EL (cell line): ENCODE measurements around the gene PPP2R2C.

Experiments
- DNase-seq: peaks from one replicate; pipeline ENCODE4 v3.0.0-alpha.2; 2016

Gene PPP2R2C

DNA sequence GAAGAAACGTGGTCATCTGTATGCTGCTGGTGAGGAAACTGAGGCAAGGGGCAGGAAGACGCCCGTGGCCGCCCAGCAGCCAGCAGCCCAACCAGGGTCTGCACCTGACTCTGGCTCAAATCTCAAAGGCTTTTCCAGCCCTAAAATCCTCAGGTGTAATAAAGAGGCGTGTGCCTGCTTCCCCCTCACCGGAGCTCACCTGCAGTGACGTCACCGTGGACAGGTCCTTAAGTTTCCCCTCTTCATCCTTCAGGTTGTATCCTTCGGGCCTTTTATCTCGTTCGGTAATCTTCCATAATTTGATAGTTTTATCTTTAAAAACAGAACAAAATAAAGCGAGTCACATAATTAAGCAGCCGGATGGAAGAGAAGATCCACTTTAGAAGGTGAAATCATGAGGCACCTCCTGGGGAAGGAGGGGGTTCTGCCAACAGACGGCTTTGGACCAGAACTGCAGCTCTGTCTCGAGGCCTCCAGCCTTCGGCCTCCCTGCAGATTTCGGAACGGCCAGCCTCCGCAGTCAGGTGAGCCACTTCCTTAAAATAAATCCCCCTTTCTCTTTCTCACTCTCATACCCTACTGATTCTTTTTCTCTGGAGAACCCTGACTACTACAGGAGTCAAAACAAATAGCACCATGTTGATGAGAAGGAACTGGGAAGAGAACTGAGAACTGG, 96.7 kb downstream of the PPP2R2C start:
- no peak for DNase-seq

DNA sequence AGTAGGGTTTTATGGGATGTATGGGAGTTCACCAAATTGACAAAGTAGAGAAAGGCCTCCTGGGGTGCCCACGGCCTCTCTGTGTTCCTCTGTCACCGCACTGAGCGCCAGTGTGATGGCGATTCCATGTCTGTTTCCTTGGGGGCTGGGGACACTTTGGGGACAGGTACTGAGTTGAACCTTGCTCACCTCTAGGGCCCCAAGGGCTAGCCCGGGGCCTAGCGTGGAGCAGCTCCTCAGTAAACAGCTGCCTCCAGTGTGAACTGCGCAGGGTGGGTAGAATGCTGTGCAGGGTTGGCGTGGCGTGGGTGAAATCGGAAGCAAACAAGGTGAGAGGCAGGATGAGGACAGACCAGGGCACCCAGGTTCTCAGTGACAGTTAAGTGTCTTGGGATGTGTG, 97.8 kb downstream of the PPP2R2C start:
- no peak for DNase-seq

DNA sequence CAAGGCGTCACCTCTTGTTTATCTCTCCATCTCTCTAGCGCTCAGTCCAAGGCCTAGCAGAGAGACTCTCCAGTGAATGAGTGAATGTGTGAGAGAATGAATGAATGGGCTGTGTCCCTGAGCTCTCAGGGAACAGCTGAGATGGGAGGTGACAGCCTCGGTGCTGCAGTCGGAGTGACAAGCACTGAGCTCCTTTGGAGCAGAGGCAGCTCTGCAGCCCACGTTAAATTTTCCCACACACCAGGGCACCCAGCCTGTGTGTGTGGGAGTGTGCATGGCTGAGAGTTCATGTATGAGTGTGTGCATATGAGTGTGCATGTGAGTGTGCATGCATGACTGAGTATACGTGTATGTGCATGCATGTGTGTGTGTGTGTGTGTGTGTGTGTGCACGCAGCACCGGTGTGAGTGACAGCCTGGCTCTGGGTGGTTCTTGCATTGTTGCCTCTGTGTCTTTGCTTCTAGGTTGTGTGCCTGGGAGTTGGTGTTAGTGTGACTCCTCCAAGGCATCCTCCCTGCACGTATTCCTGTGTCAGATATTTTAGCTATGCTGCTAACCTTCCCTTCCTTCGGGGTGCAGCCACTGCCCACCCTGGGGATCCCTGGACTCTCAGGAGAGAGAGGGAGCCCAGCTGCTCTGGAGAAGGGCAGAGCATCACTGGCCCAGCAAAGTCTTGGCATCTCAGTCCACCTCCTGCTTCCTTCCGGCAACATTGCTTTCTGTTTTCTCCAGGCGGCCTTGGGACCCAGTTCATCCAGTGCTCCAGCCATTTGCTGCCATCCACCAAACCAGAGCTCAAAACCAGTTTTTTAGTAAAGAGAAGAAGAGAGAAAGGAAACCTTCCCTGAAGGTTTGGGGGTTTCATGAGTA, 98.6 kb downstream of the PPP2R2C start:
- DNase-seq: no peak

DNA sequence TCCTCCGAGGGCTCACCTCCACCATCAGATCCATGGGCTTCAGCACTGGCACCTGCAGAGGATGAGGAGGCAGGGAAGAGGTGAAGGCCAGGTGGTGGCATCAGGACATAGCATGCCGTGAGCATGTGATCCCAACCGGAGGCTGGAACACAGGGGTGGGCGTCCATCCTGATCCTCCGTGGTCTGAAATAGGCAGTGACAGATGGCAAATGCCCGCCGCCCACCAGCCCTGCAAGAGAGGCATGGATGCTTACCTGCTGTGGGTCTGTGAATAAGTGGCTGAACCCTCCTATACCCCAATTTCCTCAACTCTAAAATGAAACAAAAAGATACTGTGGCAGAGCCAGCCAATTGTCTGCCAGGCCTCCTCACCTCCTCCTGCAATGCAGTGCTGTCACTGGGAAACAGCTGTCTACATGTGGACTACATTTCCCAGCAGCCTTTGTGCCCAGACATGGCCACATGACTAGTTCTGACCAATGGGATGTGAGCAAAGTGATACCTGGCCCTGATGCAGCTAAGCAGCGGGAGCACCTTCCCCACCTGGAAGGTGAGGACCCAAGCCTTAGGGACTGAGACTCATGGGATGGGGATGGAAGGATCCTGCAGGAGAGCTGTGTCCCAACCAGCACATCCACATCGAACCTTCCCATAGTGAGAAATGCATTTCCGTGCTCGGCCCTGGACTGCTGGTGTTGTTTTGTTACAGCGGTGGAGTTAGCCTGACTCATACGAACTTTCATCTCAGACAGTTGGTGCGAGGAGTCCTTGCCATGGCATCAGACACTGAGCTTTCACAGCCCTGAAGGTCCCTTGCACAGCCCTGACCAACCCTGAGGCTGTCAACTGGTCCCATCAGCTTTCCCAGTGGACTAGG, 99.5 kb downstream of the PPP2R2C start:
- DNase-seq: peak; percentile 26

DNA sequence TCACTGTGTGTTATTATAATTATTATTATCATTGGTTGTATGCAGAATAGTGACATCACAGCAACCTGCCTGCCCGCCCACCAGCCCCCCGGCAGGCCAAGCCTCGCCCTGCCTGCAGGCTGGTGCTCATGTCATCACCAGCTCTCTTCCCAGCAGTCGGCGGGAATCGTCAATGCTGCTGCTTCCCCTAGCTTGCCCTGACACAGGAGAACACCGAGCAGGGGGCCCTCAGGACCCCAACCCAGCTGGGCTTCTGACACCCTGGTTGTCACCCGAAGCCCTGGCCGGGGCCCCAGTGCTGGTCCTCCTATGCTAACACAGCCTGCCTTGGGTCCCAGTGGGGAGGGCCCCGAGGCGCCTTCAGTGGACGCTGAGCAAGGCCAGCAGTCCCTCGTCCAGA, 100.6 kb downstream of the PPP2R2C start:
- DNase-seq: no peak

DNA sequence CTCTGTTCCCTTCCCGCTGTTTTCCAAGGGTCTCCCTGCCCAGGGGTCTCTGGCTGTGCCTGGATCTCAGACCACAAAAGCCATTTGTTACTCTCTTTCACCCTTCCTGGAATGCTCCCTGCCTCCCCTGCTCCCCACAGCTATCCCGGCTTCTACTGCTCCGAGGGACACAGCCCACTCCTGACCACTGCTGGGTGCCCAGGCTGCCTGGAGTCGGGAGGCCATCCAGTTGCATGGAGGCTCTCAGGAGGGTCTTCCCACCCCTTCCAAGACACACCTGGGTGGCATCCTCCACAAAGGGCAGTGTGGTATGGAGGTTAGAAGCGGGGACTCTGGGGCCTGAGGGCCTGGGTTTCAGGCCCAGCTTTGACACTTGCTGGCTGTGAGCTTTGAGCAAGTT, 101.1 kb downstream of the PPP2R2C start:
- DNase-seq: no peak

DNA sequence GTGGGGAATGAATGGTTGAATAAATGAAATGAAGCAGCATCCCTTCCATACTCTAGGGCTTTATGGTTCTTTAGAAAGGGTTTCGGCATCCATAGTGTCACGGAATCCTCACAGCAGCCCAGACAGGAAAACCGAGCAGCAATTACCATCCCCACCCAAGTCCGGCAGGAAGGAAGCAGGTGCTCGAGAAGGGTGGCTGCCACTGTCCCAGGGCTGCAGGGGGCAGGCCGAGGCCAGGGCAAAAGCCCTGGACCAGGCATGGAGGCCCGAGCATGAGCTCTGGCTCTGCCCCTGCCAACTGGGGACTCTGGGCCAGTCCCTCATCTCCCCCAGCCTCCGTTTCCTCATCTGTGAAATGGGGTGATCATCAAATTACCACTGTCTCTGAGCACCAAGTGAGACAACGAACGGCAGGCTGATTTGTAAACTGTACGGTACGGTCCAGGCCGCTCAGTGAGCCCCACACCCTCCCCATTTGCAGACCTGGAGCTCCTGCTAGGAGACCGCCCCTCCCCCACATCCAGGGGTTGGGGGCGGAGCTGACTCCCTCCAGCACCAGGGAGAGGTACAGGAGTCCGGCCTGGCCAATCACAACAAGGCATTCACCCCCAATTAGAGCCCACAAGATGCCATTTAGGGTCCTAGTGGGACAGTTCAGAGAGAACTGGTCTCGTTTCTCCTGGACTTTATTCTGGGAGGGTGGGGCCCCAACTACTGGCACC, 102.3 kb downstream of the PPP2R2C start:
- DNase-seq: no peak

DNA sequence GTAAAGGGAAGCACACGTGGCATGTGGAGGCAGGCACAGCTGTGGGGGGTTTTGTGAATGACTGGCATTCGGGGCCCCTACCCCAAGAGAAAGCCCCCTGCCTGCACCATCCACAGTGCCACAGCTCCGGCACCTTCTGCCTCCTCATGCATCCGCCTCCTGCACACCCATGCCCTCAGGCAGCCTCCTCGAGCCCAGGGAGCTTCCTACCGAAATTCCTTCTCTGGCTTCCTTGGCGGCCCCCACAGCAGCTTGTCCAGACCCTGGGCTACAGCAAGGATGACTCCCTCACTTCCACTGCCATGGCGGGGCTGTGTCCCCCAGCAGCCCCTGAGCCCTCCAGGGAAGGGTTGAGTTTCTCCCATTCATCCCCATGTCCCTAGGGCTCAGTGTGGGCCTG, 102.9 kb downstream of the PPP2R2C start:
- DNase-seq: no peak

DNA sequence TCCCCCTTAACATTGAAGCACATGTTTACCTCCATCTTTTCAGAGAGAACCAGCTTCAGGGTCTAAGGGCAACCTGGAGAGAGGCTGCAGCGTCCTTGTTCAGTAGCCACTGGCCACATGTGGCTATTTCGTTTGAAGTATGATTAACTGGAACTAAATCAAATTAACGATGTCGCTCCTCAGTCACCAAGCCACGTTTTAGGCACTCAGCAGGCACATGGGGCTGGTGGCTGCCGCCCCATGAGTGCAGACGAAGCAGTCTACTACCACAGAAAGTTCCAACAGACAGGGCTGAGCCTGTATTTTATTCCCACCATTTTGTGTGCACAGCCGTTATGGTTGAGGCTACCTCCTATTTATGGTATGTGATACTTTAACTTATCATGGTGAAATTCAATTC, 103.4 kb downstream of the PPP2R2C start:
- DNase-seq: no peak

DNA sequence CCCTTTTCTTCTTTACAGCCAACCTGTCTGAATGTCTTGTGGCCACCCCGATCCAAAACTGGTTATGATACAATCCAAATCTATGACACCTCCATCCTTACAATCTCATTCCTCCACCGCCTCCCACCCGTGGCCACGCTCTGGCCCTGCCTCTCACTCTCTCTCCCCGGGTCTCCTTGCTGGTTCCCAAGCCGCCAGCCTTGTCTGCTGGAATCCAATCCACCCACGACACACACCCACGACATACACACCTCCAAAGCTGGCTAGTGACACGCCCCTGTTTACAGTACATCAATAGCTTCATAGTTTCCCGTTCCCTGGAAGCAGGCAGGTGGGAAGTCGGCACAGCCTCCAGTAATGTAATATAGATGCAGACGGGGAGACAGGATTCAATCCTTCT, 103.8 kb downstream of the PPP2R2C start:
- no peak for DNase-seq

DNA sequence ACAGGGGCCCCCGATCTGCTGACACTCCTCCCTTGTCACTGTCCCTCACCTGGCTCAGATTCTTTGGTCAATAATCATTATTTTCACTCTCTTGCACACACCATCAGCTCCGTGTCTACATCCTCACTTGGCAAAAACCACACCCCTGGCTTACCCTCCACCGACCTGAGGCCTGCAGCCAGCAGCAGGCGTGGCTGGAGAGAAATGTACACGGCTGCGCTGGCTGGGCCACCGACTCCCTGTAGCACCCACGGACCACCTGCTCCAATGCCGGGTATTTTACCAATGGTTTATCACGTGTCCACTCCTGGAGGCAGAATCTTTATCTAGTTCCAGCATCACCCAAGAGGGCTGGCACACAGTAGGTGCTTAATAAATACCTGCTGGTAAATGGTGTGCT, 104.3 kb downstream of the PPP2R2C start:
- no peak for DNase-seq

DNA sequence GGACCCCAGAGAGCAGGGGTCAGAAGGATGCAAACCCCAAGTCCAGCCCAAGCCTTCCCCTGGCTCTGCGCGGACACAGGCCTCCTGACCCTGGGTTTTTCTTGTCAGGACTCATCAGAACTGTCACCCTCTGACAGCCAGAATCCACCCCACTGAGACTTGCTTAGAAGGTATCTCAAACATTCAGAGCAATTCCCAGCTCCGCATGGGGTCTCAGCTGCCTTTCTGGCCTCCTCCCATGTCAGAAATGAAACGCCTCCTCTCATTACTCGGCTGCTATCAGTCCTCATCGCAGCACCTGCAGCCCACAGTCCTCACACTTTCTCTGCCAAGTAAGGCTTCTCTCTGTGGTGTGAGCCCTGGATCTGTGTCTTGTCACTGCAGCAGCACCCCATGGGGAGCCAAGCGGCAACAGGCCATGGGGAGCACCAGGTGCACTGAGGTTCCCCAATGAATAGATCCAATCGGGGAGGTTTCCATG, 105.0 kb downstream of the PPP2R2C start:
- no peak for DNase-seq

DNA sequence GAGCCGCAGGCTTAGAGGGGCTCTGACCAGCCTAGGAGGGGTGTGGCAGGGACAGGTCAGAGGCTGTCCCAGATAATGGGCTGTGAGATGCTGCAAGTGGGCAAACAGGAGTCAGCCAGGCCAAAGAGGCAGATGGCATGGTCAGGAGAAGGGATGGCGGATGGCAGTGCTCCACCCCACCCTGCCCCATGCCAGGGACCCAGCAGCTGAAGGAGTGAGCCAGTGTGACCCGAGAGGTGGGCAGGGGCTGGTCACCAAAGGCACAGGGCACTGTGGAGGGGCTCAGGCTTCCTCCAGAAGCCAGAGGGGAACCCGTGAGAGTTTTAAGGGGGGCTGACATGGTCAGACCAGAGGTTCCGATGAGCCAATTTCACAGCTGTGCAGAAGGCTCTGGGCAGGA, 105.8 kb downstream of the PPP2R2C start:
- no peak for DNase-seq

DNA sequence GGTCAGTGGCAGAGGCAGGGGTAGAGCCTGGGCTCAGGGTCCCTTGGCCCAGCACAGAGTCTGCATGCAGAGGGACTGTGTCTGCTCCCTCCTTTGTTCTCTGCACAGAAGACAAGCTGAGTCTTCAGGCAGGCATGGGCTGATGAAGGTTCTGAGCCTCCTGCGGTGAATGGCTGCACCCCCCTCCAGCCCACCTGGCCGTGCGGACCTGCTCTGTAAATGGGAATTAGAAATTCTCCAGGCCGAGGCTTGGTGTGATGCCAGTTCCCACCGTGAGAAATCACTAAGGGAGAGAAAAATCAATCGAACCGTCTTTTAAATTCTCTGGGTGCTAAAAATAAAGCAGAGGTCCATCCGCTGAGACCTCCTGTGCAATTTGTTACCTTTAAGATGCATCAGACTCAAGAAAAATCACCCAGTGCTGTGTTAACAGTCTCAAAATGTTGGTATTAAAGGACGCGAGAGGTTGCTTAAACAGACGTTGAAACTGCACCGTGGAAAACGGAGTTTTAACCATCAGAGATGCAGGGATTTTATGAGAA, 106.8 kb downstream of the PPP2R2C start:
- DNase-seq: no peak

DNA sequence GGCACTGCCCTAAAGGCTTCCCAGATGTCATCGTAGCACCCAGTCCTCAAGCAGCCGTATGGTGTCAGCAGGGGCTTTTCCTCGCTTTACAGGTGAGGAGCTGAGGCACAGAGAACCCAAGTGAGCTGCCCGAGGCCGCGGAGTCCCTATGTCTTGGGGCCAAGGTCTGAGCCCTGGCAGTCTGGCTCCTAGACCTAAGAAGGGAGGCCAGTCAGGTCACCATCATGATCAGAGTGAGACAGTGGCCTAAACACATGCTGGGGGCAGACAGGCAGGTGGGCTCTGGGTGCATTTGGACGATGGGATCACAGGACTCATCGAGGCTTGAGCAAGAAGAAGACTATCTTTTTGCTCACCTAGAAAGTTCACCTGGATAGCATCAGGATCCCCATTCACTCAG, 107.8 kb downstream of the PPP2R2C start:
- no peak for DNase-seq

DNA sequence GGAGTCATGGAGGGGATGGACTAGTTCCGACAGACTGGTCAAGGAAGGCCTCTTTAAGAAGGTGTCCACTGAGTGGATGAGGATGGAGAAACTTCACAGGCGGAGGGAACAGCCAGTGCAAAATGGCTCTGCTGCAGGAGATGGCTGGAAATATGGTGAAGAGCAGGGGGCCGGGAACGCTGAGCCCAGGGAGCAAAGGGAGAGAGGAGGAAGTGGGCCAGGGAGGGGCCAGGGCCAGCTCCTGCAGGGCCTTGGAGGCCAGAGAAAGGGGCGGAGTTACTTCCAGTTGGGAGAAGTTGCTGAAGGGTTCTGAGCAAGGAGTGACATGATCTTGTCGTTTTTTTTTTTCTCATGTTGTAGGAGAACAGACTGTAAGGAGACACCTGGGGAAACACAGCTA, 108.3 kb downstream of the PPP2R2C start:
- no peak for DNase-seq

DNA sequence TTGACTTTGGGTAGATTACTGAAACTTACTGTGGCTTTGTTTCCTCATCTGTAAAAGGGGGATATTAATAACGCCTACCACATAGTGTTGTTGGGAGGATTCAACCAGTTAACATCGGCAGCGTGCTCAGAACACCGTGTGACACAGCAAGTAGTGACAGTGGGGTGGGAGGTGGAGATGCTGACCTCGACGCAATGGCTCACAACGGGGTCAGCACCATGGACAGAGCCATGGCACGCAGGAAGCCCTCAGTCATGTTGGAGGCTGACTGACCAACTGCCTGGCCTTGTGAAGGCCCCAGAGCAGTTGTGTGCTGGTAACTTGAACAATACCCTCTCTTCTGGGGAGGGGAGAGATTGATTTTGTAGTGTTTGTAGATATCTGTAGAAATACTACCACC, 109.5 kb downstream of the PPP2R2C start:
- DNase-seq: peak; percentile 27

DNA sequence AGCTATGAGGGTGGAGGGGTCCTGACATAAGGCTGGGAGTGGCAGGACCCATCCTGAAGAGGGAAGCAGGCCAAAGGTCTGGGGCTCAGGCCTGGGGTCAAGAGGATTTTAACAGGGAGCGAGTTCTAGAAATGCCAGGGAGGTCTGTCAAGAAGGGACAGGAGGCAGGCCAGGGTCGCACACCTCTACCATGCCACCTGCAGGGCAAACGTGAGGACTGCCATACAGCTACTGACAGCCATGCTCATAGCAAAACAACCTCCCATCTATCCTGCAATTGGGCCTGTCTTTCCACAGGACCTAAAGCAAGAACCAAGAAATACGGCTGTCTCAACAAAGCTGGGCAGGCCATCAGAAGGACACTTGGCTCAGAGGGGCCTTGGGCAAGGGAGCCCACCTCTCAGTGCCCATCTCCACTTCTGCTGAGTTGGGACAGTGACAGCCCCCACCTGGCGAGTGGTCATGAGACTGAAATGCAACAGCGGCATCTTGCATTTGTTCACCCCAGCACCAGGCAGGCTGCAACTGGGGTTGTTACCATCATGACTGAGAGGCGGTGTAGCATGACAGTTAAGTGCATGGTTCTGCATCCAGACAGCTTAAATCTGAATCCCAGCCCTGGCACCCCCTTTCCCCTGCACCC, 110.0 kb downstream of the PPP2R2C start:
- no peak for DNase-seq

DNA sequence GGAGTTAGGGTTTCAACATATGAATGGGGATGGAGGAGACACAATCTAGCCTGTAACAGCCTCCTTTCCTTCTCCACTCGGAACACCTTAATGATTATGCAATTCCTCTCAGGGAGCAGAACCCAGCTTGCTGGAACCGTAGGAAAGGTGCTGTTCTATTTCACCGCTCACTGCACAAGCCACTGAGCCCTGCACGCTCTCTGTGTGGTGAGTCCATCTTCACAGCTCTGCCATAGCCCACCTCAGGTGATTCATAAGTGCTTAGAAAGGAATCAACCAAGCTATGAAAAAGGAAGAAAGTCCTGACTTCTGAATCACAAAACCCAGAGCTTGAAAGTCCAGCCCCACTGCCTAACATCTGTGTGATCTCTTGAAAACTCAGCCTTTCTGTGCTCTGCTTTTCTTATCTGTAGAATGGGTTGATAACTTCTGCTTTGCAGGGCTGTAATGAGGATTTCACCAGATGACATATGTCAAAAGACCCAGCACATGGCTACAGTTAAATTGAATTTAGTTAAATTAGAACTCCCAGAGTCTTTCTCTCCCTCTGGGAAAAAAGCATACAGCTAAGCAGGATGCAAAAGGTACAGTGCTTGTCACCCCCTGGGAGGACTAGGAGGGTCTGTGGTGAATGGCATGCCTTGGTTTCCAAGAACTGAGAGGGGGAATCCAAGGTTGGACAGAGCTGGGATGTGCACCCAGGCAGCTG, 111.2 kb downstream of the PPP2R2C start:
- no peak for DNase-seq

DNA sequence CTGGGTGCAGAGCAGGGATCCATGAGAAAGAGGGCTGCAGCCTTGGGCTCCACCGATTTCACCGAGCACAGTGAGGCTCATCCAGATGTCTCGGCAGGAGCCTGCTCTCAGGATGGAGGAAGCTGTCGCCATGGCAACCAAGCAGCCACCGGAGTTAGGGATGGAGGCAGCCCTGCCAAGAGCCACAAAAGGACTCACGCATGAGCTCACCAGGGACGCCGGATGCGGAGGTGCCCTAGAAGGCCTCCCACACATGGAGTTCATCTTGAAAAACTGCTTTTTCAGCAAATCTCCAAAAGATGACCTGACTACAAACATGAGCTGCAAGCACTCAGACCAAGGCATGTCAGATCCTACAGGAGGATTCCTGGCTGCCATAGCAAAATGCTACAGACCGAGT, 112.0 kb downstream of the PPP2R2C start:
- peak; percentile 6 for DNase-seq
